Measurements from ENCODE around the gene YRDC. TPM values are rescaled to one million over a fixed set of nuclear protein-coding genes. Genes with fewer than 3 reads are reported as not detected.

YRDC gene
- total and polyA plus RNA-seq, 2 of the 13 experiments (the other 11 are each of a cell fraction or from before 2014, with no cell fraction given), result 27.5 to 29.2 TPM

- TF ChIP-seq MLX (CRISPR knock-in tag; IDR thresholded peaks at IDR 0.05) (no peak), NFE2L2 (IDR thresholded peaks at IDR 0.05; ENCODE audit: low read length) (no peak), ZNF567 (CRISPR knock-in tag; IDR thresholded peaks at IDR 0.05; ENCODE audit: borderline replicate concordance) (no peak), NR3C1 (CRISPR knock-in tag; IDR thresholded peaks at IDR 0.05) (no peak), ZSCAN9 (CRISPR knock-in tag; IDR thresholded peaks at IDR 0.05; ENCODE audit: borderline replicate concordance) (no peak), EHMT2 (IDR thresholded peaks at IDR 0.05; ENCODE audit: borderline replicate concordance, low read depth, low read length) (0 out of 2 replicates have a peak, but pooled peaks have one; percentile 39), ZNF839 (CRISPR knock-in tag; IDR thresholded peaks at IDR 0.05; ENCODE audit: borderline replicate concordance) (no peak), RELA (CRISPR knock-in tag; IDR thresholded peaks at IDR 0.05) (no peak), ZHX2 (IDR thresholded peaks at IDR 0.05; ENCODE audit: low read depth) (no peak), ZHX2 (CRISPR knock-in tag; IDR thresholded peaks at IDR 0.05; ENCODE audit: borderline replicate concordance) (no peak), CEBPB (IDR thresholded peaks at IDR 0.05; ENCODE audit: borderline replicate concordance, low read depth, low read length) (no peak), HNRNPUL1 (IDR thresholded peaks at IDR 0.05; ENCODE audit: low read depth, low read length) (no peak), ZNF7 (CRISPR knock-in tag; IDR thresholded peaks at IDR 0.05) (no peak), ZNF788 (CRISPR knock-in tag; IDR thresholded peaks at IDR 0.05; ENCODE audit: borderline replicate concordance) (no peak), SALL2 (CRISPR knock-in tag; IDR thresholded peaks at IDR 0.05) (no peak), PRDM4 (CRISPR knock-in tag; IDR thresholded peaks at IDR 0.05; ENCODE audit: borderline replicate concordance) (no peak), ZNF350 (CRISPR knock-in tag; IDR thresholded peaks at IDR 0.05; ENCODE audit: borderline replicate concordance, low read depth) (no peak), NBN (conservative IDR thresholded peaks at IDR 0.05) (no peak), U2AF2 (IDR thresholded peaks at IDR 0.05; ENCODE audit: low read depth, low read length) (no peak)
- TF ChIP-seq, protein P1, sequence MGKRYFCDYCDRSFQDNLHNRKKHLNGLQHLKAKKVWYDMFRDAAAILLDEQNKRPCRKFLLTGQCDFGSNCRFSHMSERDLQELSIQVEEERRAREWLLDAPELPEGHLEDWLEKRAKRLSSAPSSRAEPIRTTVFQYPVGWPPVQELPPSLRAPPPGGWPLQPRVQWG (CRISPR knock-in tag; IDR thresholded peaks at IDR 0.05; ENCODE audit: borderline replicate concordance, low read depth), result no peak
Measured at GRCh38 chr1:37795340-37796125, 12.5 kb downstream of the YRDC start (continued).

Measured in HepG2 (cell line).